Endothelial cell of umbilical vein (primary cell): ENCODE measurements around the gene LHX5. TPM values are rescaled to one million over a fixed set of nuclear protein-coding genes. Genes with fewer than 3 reads are reported as not detected.

Source experiments
- BruUV-seq: library from RNA; stranded (reverse); fragments of 400-500 nt; replicated peaks from 2 replicates; lab custom pipeline; 2021; lab: Mats Ljungman, UMichigan
- CTCF ChIA-PET: fragments of 300-600, 350-600 bp; sonication (Branson Sonifier 250); formaldehyde crosslinking; loops from one replicate; lab custom pipeline; 2021; ENCODE audit warnings: antibody characterized with exemption, inconsistent platforms; lab: Charles Lee
- POLR2A ChIA-PET: fragments of 300-600, 350-600 bp; sonication (Branson Sonifier 250); formaldehyde crosslinking; loops from one replicate; lab custom pipeline; 2021; ENCODE audit warnings: antibody characterized with exemption, inconsistent platforms; lab: Charles Lee
- DNase-seq: peaks from one replicate; pipeline ENCODE4 v3.0.0-alpha.2; 2011; ENCODE audit warnings: low read depth, low spot score
- FAIRE-seq: peaks from 2 replicates; lab custom pipeline; 2011; peaks lifted over from hg19 to GRCh38; lab: Jason Lieb, UNC
- H2AFZ ChIP-seq: 2 replicates; pipeline ENCODE4 v1.6.0; 2012; ENCODE audit warnings: low read depth, low read length, control low read depth, inconsistent platforms
- H3K27ac ChIP-seq: 2 replicates; pipeline ENCODE4 v1.5.1; 2011; ENCODE audit warnings: low read depth, mild to moderate bottlenecking, control low read depth, low read length, moderate library complexity; ENCODE audit not compliant: insufficient read depth
- H3K27me3 ChIP-seq, 2 experiments: 2 replicates each; pipeline versions ENCODE4 v1.6.0 to v1.6.1; 2011; ENCODE audit warnings: low read length in 2 of 2, mixed read lengths in 1 of 2; ENCODE audit not compliant: control insufficient read depth in 2 of 2, insufficient read depth in 2 of 2
- H3K36me3 ChIP-seq, 2 experiments: 2 replicates in 1 of 2; 3 replicates in 1 of 2; pipeline ENCODE4 v1.5.1; 2011; ENCODE audit warnings: low read length in 2 of 2, mild to moderate bottlenecking in 1 of 2, moderate library complexity in 1 of 2; ENCODE audit not compliant: control insufficient read depth in 2 of 2, insufficient read depth in 2 of 2; ENCODE audit errors: extremely low read depth in 1 of 2
- H3K4me1 ChIP-seq: 3 replicates; pipeline ENCODE4 v1.5.1; 2011; ENCODE audit warnings: mild to moderate bottlenecking, low read length; ENCODE audit not compliant: control insufficient read depth, insufficient read depth; ENCODE audit errors: extremely low read depth
- H3K4me2 ChIP-seq: 2 replicates; pipeline ENCODE4 v1.6.1; 2011; ENCODE audit warnings: low read length, control low read depth, mixed read lengths; ENCODE audit not compliant: insufficient read depth
- H3K4me3 ChIP-seq, 3 experiments: fragments of 200-600 bp in 1 of 3; sonication (generic), shearing (Covaris generic) in 1 of 3; replicated peaks in 1 of 3; 2 replicates each; pipeline ENCODE4 v1.5.1; 2011 to 2016; ENCODE audit warnings: control low read depth in 3 of 3, low read length in 3 of 3, mild to moderate bottlenecking in 2 of 3, inconsistent platforms in 1 of 3, low read depth in 1 of 3, moderate library complexity in 1 of 3; ENCODE audit not compliant: insufficient read depth in 1 of 3
- H3K79me2 ChIP-seq: 2 replicates; pipeline ENCODE4 v1.6.0; 2012; ENCODE audit warnings: low read length, inconsistent platforms; ENCODE audit not compliant: control insufficient read depth, insufficient read depth
- H3K9ac ChIP-seq: replicated peaks from 2 replicates; pipeline ENCODE3; 2011; ENCODE audit warnings: low read length, control low read depth; ENCODE audit not compliant: insufficient read depth; ENCODE audit errors: extremely low read depth
- H3K9me1 ChIP-seq: replicated peaks from 3 replicates; pipeline ENCODE4 v1.6.0; 2011; ENCODE audit warnings: mild to moderate bottlenecking, low read length; ENCODE audit not compliant: control insufficient read depth, insufficient read depth; ENCODE audit errors: extremely low read depth
- H3K9me3 ChIP-seq: replicated peaks from 2 replicates; pipeline ENCODE4 v1.5.1; 2012; ENCODE audit warnings: low read length, inconsistent platforms; ENCODE audit not compliant: control insufficient read depth, insufficient read depth
- H4K20me1 ChIP-seq: replicated peaks from 2 replicates; pipeline ENCODE3; 2011; ENCODE audit warnings: mild to moderate bottlenecking, low read length; ENCODE audit not compliant: control insufficient read depth, insufficient read depth; ENCODE audit errors: extremely low read depth
- EZH2 ChIP-seq: IDR thresholded peaks from 2 replicates; pipeline ENCODE4 v1.6.1; 2012; ENCODE audit warnings: borderline replicate concordance, low read depth, mild to moderate bottlenecking, moderate library complexity, low read length, inconsistent platforms; ENCODE audit not compliant: severe bottlenecking
- FOS ChIP-seq: IDR thresholded peaks from 2 replicates; pipeline ENCODE4 v1.6.1; 2011; ENCODE audit warnings: mild to moderate bottlenecking, low read length, moderate library complexity, borderline replicate concordance; ENCODE audit not compliant: insufficient read depth
- GATA2 ChIP-seq: IDR thresholded peaks from 2 replicates; pipeline ENCODE4 v1.7.0; 2011; ENCODE audit warnings: low read depth, mild to moderate bottlenecking, moderate library complexity, mixed read lengths, low read length; ENCODE audit not compliant: insufficient read length, insufficient read depth
- JUN ChIP-seq: IDR thresholded peaks from 2 replicates; pipeline ENCODE4 v1.6.1; 2011; ENCODE audit warnings: borderline replicate concordance, low read depth; ENCODE audit not compliant: insufficient read length, insufficient read depth
- MYC ChIP-seq: IDR thresholded peaks from one replicate; pipeline ENCODE4 v1.6.1; 2011; ENCODE audit warnings: mild to moderate bottlenecking, low read depth, low read length
- POLR2A ChIP-seq: IDR thresholded peaks from 2 replicates; pipeline ENCODE4 v1.6.1; 2012; ENCODE audit warnings: low read depth, mild to moderate bottlenecking, control low read depth, low read length
- POLR2AphosphoS5 ChIP-seq: IDR thresholded peaks from 2 replicates; pipeline ENCODE4 v1.6.1; 2012; ENCODE audit warnings: low read depth, mild to moderate bottlenecking, control low read depth, low read length, moderate library complexity; ENCODE audit not compliant: insufficient read depth
- dilution Hi-C: fragments of 300-500 bp; cut with MboI; formaldehyde crosslinking; loops from one replicate; pipeline ENCODE4 v1.15.0; 2019; ENCODE audit warnings: low sequenced_read_pairs; ENCODE audit not compliant: extremely low pct_ligation_motif_present
- intact Hi-C: fragments of 100-400 bp; cut with micrococcal nuclease; formaldehyde crosslinking; loops from one replicate; pipeline ENCODE4 v1.10.0; 2022
- polyA plus RNA-seq, 4 experiments: library from polyadenylated mRNA; depleted of rRNA in 3 of 4; stranded (reverse) in 3 of 4; unstranded in 1 of 4; fragments of >200 nt; gene quantifications; 2 replicates each; pipeline versions ENCODE4 v1.2.1 to v1.2.3, GENCODE V29; 2011 to 2012; ENCODE audit warnings: missing spikeins in 1 of 4
- total RNA-seq: library from RNA; stranded (reverse); gene quantifications from 2 replicates; pipeline ENCODE4 v1.2.3, GENCODE V29; 2021
- TF ChIP-seq, protein P1 (sequence below), 2 donors: IDR thresholded peaks; 1 replicate in 1 of 2; 2 replicates in 1 of 2; pipeline ENCODE4 v1.5.1; 2011; ENCODE audit warnings: low read length in 2 of 2, mild to moderate bottlenecking in 2 of 2, moderate library complexity in 2 of 2, control low read depth in 1 of 2, inconsistent platforms in 1 of 2, low read depth in 1 of 2; ENCODE audit not compliant: insufficient read depth in 1 of 2; ENCODE audit errors: extremely low read depth in 1 of 2
- TF ChIP-seq, protein P2 (sequence below): IDR thresholded peaks from 2 replicates; pipeline ENCODE4 v1.6.1; 2011; ENCODE audit not compliant: insufficient read depth, insufficient read length

The LHX5 gene
- total and polyA plus RNA-seq, 2 donors (not counting 3 experiments of a cell fraction or from before 2014, with no cell fraction given) = not detected

GRCh38 chr12:113482334-113482733, 10.7 kb upstream of the LHX5 start:
- DNase-seq = no peak
- intact Hi-C loops = no loop called here
- POLR2A ChIA-PET = no interaction called here
- H4K20me1 ChIP-seq = no peaks in the 10 kb centered on the region
- no peak overlapping the region for H3K9ac ChIP-seq
- H3K27me3 ChIP-seq = peaks cover 27 to 31% of the 10 kb centered on the region in 2 experiments
- H3K4me3 ChIP-seq = no peak overlapping the region
- no peaks in the 10 kb centered on the region for H3K36me3 ChIP-seq
- H3K79me2 ChIP-seq = no peaks in the 10 kb centered on the region
- dilution Hi-C loops = no loop called here
- no peak overlapping the region for H3K4me2 ChIP-seq
- H3K27ac ChIP-seq = no peak overlapping the region
- no peaks in the 10 kb centered on the region for H3K4me1 ChIP-seq
- CTCF ChIA-PET = interaction anchor here (1.3 kb wide), 2 partner anchors 25 to 57 kb away, joined by 3 read pairs; no protein-coding TSS in a partner anchor
- FAIRE-seq = no peak
- H3K9me1 ChIP-seq = no peaks in the 10 kb centered on the region
- no peak overlapping the region for H2AFZ ChIP-seq
- no peaks in the 10 kb centered on the region for H3K9me3 ChIP-seq
- no TSS peak for BruUV-seq
- no peak for TF ChIP-seq POLR2A

DNA sequence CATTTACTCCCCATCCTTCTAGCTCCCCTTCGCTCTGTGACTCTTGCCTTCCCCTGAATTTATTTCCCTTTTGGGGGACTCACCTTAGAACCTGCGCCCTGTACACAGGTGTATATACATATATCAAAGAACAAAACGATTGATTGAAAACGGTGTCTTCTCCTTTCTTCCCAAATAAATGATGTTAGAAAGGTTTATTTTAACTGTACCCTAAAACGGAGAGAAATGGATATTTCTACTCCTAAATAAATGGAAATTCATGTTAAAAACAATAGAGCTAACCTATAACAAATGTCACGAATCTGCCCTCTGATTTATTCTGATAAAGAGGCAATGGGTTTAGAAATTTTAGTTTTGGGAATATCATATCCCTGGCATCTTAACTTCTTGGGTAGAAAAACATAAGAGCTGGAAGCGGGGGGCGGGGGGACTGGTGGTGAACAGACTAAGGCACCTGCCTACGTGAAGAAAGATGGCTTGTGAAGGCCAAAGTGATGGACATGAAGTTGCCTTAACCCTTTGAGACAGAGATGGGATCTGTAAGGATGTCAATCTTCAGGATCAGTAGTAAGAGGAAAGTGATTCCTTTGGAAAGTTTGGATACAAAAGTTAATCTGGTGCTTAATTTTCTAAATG, 8.8 kb upstream of the LHX5 start:
- FAIRE-seq (no peak), DNase-seq (no peak)
- Histone ChIP-seq H3K9ac (no peak overlapping the region), H3K9me3 (no peaks in the 10 kb centered on the region), H2AFZ (no peak overlapping the region), H4K20me1 (no peaks in the 10 kb centered on the region), H3K9me1 (no peaks in the 10 kb centered on the region), H3K27ac (no peak overlapping the region), H3K27me3 (peaks cover 39 to 43% of the 10 kb centered on the region in 2 experiments), H3K36me3 (no peaks in the 10 kb centered on the region), H3K4me1 (no peaks in the 10 kb centered on the region), H3K4me2 (no peak overlapping the region), H3K4me3 (no peak overlapping the region), H3K79me2 (no peaks in the 10 kb centered on the region)
- ChIA-PET CTCF (interaction anchor here (0.8 kb wide), 1 partner anchor 18 kb away, joined by 4 read pairs; no protein-coding TSS in a partner anchor), POLR2A (no interaction called here)
- TF ChIP-seq POLR2AphosphoS5 = no peak
- TF ChIP-seq, protein P1, sequence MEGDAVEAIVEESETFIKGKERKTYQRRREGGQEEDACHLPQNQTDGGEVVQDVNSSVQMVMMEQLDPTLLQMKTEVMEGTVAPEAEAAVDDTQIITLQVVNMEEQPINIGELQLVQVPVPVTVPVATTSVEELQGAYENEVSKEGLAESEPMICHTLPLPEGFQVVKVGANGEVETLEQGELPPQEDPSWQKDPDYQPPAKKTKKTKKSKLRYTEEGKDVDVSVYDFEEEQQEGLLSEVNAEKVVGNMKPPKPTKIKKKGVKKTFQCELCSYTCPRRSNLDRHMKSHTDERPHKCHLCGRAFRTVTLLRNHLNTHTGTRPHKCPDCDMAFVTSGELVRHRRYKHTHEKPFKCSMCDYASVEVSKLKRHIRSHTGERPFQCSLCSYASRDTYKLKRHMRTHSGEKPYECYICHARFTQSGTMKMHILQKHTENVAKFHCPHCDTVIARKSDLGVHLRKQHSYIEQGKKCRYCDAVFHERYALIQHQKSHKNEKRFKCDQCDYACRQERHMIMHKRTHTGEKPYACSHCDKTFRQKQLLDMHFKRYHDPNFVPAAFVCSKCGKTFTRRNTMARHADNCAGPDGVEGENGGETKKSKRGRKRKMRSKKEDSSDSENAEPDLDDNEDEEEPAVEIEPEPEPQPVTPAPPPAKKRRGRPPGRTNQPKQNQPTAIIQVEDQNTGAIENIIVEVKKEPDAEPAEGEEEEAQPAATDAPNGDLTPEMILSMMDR (IDR thresholded peaks at IDR 0.05; ENCODE audit: extremely low read depth in 1 of 2, insufficient read depth in 1 of 2, low read depth in 1 of 2, low read length in 2 of 2) = no peak
- TF ChIP-seq JUN = no peak
- TF ChIP-seq GATA2 = no peak
- TF ChIP-seq FOS = no peak
- no peak for TF ChIP-seq MYC
- no peak for TF ChIP-seq EZH2
- no peak for TF ChIP-seq POLR2A
- TF ChIP-seq, protein P2, sequence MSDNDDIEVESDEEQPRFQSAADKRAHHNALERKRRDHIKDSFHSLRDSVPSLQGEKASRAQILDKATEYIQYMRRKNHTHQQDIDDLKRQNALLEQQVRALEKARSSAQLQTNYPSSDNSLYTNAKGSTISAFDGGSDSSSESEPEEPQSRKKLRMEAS = no peak
- dilution Hi-C loops = no loop called here
- no TSS peak for BruUV-seq
- intact Hi-C loops = no loop called here
